UCSD-AML1 (cell line): ENCODE measurements around the gene CCDC85A.

Source experiments
- DNase-seq: peaks from one replicate; lab custom pipeline; 2025; ENCODE audit not compliant: unreplicated experiment; lab: John Stamatoyannopoulos, UW

CCDC85A gene

GRCh38 chr2:56234241-56234640 is 50.5 kb downstream of the CCDC85A start:
- no peak for DNase-seq

GRCh38 chr2:56239030-56239429 is 55.2 kb downstream of the CCDC85A start:
- DNase-seq = no peak

GRCh38 chr2:56239437-56239836 is 55.6 kb downstream of the CCDC85A start:
- no peak for DNase-seq

GRCh38 chr2:56240210-56240609 is 56.4 kb downstream of the CCDC85A start:
- no peak for DNase-seq

- no peak for DNase-seq
These were observed 60.7 kb downstream of the CCDC85A start for GRCh38 chr2:56244506-56244905.

GRCh38 chr2:56244911-56245530 is 61.2 kb downstream of the CCDC85A start:
- no peak for DNase-seq

GRCh38 chr2:56248965-56249742 is 65.4 kb downstream of the CCDC85A start:
- DNase-seq = no peak

- no peak for DNase-seq
These were observed 66.5 kb downstream of the CCDC85A start for GRCh38 chr2:56250153-56250729.

- no peak for DNase-seq
These were observed 76.6 kb downstream of the CCDC85A start for GRCh38 chr2:56260415-56260814.

GRCh38 chr2:56262241-56262640 is 78.5 kb downstream of the CCDC85A start:
- DNase-seq = no peak

- no peak for DNase-seq
These were observed 80.1 kb downstream of the CCDC85A start for GRCh38 chr2:56263876-56264275.

- DNase-seq = no peak
These were observed 83.1 kb downstream of the CCDC85A start for GRCh38 chr2:56266761-56267414.

GRCh38 chr2:56267415-56267788 is 83.6 kb downstream of the CCDC85A start:
- no peak for DNase-seq

- no peak for DNase-seq
These were observed 85.1 kb downstream of the CCDC85A start for GRCh38 chr2:56268856-56269255.

- DNase-seq = no peak
These were observed 87.5 kb downstream of the CCDC85A start for GRCh38 chr2:56271275-56271674.

- DNase-seq = no peak
These were observed 101.4 kb downstream of the CCDC85A start for GRCh38 chr2:56285224-56285623.

- no peak for DNase-seq
These were observed 103.1 kb downstream of the CCDC85A start for GRCh38 chr2:56286936-56287335.

- DNase-seq = no peak
These were observed 103.7 kb downstream of the CCDC85A start for GRCh38 chr2:56287508-56287907.

- no peak for DNase-seq
These were observed 104.2 kb downstream of the CCDC85A start for GRCh38 chr2:56287974-56288373.

- no peak for DNase-seq
These were observed 105.2 kb downstream of the CCDC85A start for GRCh38 chr2:56288838-56289580.

GRCh38 chr2:56291711-56292110 is 107.9 kb downstream of the CCDC85A start:
- DNase-seq = no peak
